ENCODE results near the gene CLCA4. TPM values are rescaled to one million over a fixed set of nuclear protein-coding genes. Genes with fewer than 3 reads are reported as not detected.
"Not testable (repeated sequence)": the region's sequence is repeated elsewhere in the genome, so short reads cannot be mapped to it uniquely, and the experiment has no call there.

Gene CLCA4
- total and polyA plus RNA-seq, 3 experiments from 2014 or later = not detected

DNA sequence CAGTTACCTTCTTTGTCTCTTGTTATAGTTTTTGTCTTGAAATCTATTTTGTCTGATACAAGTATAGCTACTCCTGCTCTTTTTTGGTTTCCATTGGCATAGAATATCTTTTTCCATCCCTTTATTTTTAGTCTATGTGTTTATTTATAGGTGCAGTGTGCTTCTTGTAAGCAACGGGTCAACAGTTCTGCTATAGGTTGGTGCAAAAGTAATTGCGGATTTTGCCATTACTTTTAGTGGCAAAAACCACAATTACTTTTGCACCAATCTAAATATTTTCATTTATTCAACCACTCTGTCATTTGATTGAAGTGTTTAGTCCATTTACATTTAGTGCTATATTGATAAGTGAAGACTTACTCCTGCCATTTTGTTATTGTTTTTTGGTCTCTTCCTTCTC lies 59.2 kb downstream of the CLCA4 start:
- POLR2A ChIA-PET; H3K27me3 ChIP-seq (ENCODE audit: insufficient read depth, low read length, poor library complexity, severe bottlenecking); H3K36me3 ChIP-seq (ENCODE audit: insufficient read depth, low read length); H3K27ac ChIP-seq (ENCODE audit: low read depth, low read length); DNase-seq; H3K4me1 ChIP-seq (ENCODE audit: insufficient read depth, low read length); H3K4me1 Mint-ChIP-seq; H3K9me3 ChIP-seq (ENCODE audit: low read length); H3K36me3 Mint-ChIP-seq; H3K27ac Mint-ChIP-seq; CTCF ChIA-PET; H3K4me3 Mint-ChIP-seq; H3K4me3 ChIP-seq (ENCODE audit: low read length): not testable (repeated sequence)
- Mint-ChIP-seq H3K27me3 (peaks cover 9 to 17% of the 10 kb centered on the region in 2 donors), H3K9me3 (peaks cover 2 to 17% (median 8%) of the 10 kb centered on the region in 5 donors)

- Histone ChIP-seq H3K4me1 (ENCODE audit: insufficient read depth, low read length) (peaks cover 6% of the 10 kb centered on the region), H3K4me3 (ENCODE audit: low read length) (no peak overlapping the region), H3K27ac (ENCODE audit: low read depth, low read length) (no peak overlapping the region), H3K9me3 (ENCODE audit: low read length) (no peaks in the 10 kb centered on the region), H3K27me3 (ENCODE audit: insufficient read depth, low read length, poor library complexity, severe bottlenecking) (no peaks in the 10 kb centered on the region), H3K36me3 (ENCODE audit: insufficient read depth, low read length) (no peaks in the 10 kb centered on the region)
- ChIA-PET CTCF (no interaction called here), POLR2A (no interaction called here)
- peaks cover 5 to 9% (median 7%) of the 10 kb centered on the region in 3 donors for H3K4me1 Mint-ChIP-seq
- peaks cover 9 to 12% of the 10 kb centered on the region in 2 donors for H3K27me3 Mint-ChIP-seq
- no peak overlapping the region for H3K4me3 Mint-ChIP-seq
- DNase-seq = no peak
- H3K36me3 Mint-ChIP-seq = peaks cover 0 to 18% (median 0%) of the 10 kb centered on the region in 3 donors
- H3K27ac Mint-ChIP-seq = peak overlapping the region in 1 of 8 donors; percentile 35
- peaks cover 7 to 32% (median 17%) of the 10 kb centered on the region in 5 donors for H3K9me3 Mint-ChIP-seq
Measured at GRCh38 chr1:86616433-86616832, 69.6 kb downstream of the CLCA4 start.

DNA sequence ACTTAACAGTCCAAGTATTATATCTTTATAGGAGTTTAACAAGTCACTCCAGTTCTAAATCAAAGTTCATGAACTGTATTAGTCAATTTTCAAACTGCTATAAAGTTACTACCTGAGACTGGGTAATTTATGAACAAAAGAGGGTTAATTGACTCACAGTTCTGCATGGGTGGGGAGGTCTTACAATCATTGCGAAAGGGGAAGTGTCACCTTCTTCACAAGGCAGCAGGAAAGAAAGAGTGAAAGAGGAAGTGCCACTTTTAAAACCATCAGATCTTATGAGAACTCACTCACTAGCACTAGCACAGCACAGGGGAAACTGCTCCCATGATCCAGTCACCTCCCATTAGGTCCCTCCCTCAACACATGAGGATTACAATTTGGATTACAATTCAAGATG lies 70.0 kb downstream of the CLCA4 start:
- H3K9me3 Mint-ChIP-seq = peaks cover 7 to 30% (median 17%) of the 10 kb centered on the region in 5 donors
- Histone ChIP-seq H3K4me3 (ENCODE audit: low read length) (no peak overlapping the region), H3K27ac (ENCODE audit: low read depth, low read length) (no peak overlapping the region), H3K27me3 (ENCODE audit: insufficient read depth, low read length, poor library complexity, severe bottlenecking) (no peaks in the 10 kb centered on the region), H3K4me1 (ENCODE audit: insufficient read depth, low read length) (peaks cover 6% of the 10 kb centered on the region), H3K9me3 (ENCODE audit: low read length) (no peaks in the 10 kb centered on the region), H3K36me3 (ENCODE audit: insufficient read depth, low read length) (no peaks in the 10 kb centered on the region)
- peaks cover 5 to 9% (median 7%) of the 10 kb centered on the region in 3 donors for H3K4me1 Mint-ChIP-seq
- CTCF ChIA-PET = no interaction called here
- peak overlapping the region in 1 of 7 donors; percentile 1 for H3K4me3 Mint-ChIP-seq
- peaks cover 10 to 15% of the 10 kb centered on the region in 2 donors for H3K27me3 Mint-ChIP-seq
- H3K27ac Mint-ChIP-seq = peak overlapping the region in 6 of 8 donors; percentile 0 to 74 (median 12)
- POLR2A ChIA-PET = no interaction called here
- H3K36me3 Mint-ChIP-seq = peaks cover 0 to 14% (median 0%) of the 10 kb centered on the region in 3 donors
- DNase-seq = peak in 1 of 5 donors; percentile 7

GRCh38 chr1:86618358-86618757 lies 71.5 kb downstream of the CLCA4 start:
- H3K36me3 Mint-ChIP-seq = no peaks in the 10 kb centered on the region
- H3K4me1 ChIP-seq (ENCODE audit: insufficient read depth, low read length) = peaks cover 6% of the 10 kb centered on the region
- no peak overlapping the region for H3K27ac ChIP-seq (ENCODE audit: low read depth, low read length)
- no peaks in the 10 kb centered on the region for H3K36me3 ChIP-seq (ENCODE audit: insufficient read depth, low read length)
- no peak overlapping the region for H3K4me3 ChIP-seq (ENCODE audit: low read length)
- H3K4me3 Mint-ChIP-seq = no peak overlapping the region
- H3K27ac Mint-ChIP-seq = no peak overlapping the region
- ChIA-PET POLR2A (no interaction called here), CTCF (no interaction called here)
- no peak for DNase-seq
- H3K27me3 ChIP-seq (ENCODE audit: insufficient read depth, low read length, poor library complexity, severe bottlenecking) = no peaks in the 10 kb centered on the region
- peaks cover 5 to 9% (median 7%) of the 10 kb centered on the region in 3 donors for H3K4me1 Mint-ChIP-seq
- H3K9me3 ChIP-seq (ENCODE audit: low read length) = no peaks in the 10 kb centered on the region
- H3K27me3 Mint-ChIP-seq = peaks cover 10 to 15% of the 10 kb centered on the region in 2 donors
- H3K9me3 Mint-ChIP-seq = peaks cover 0 to 16% (median 10%) of the 10 kb centered on the region in 5 donors

DNA sequence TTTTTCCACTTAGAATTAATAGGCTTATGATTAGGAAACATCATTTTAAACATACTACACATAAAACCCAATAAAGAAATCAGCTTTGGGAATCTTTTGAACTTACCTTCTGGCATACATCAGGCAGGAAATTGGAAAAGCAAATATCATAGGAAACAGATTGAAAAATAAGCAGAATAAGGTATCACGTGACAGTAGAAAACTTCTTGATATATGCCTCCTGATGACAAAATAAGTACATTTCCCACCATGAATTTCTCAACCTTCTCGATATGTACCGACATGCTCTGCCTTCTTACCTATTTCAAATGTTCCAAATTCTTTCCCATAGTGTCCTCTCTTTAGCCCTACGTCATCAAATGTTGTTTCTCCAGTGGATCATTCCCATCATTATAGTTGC lies 72.4 kb downstream of the CLCA4 start:
- Histone ChIP-seq H3K4me1 (ENCODE audit: insufficient read depth, low read length) (peaks cover 6% of the 10 kb centered on the region), H3K36me3 (ENCODE audit: insufficient read depth, low read length) (no peaks in the 10 kb centered on the region), H3K4me3 (ENCODE audit: low read length) (no peak overlapping the region), H3K27ac (ENCODE audit: low read depth, low read length) (no peak overlapping the region), H3K27me3 (ENCODE audit: insufficient read depth, low read length, poor library complexity, severe bottlenecking) (no peaks in the 10 kb centered on the region), H3K9me3 (ENCODE audit: low read length) (no peaks in the 10 kb centered on the region)
- Mint-ChIP-seq H3K27me3 (peaks cover 10 to 19% of the 10 kb centered on the region in 2 donors), H3K27ac (no peak overlapping the region), H3K36me3 (no peaks in the 10 kb centered on the region), H3K4me1 (peaks cover 5 to 9% (median 7%) of the 10 kb centered on the region in 3 donors), H3K4me3 (no peak overlapping the region), H3K9me3 (peaks cover 0 to 9% (median 6%) of the 10 kb centered on the region in 5 donors)
- ChIA-PET POLR2A (no interaction called here), CTCF (no interaction called here)
- no peak for DNase-seq

DNA sequence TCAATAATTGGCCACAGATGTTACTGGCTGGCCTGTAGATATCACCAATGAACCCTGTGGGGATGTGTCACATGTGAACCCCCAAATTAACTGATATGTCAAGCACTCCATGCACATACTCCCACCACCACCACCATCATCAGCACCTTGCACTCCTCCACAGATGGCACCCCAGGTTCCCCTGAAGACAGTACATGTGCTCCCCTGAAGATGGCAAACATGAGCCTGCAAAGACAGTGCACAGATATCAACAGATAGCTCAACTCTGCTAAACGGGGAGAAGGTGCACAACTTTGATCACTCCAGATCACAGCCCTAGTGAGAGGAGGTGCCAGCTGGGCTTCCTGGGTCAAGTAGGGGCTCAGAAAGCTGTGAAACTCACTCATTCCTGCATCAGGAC lies 74.4 kb downstream of the CLCA4 start:
- no peaks in the 10 kb centered on the region for H3K27me3 ChIP-seq (ENCODE audit: insufficient read depth, low read length, poor library complexity, severe bottlenecking)
- H3K9me3 Mint-ChIP-seq = peaks cover 0 to 4% (median 1%) of the 10 kb centered on the region in 5 donors
- POLR2A ChIA-PET = interaction anchor here (0.6 kb wide), 1 partner anchor 82 kb away, joined by 3 read pairs; no protein-coding TSS in a partner anchor
- no peak overlapping the region for H3K4me3 ChIP-seq (ENCODE audit: low read length)
- no peaks in the 10 kb centered on the region for H3K9me3 ChIP-seq (ENCODE audit: low read length)
- no peaks in the 10 kb centered on the region for H3K36me3 ChIP-seq (ENCODE audit: insufficient read depth, low read length)
- peaks cover 10 to 19% of the 10 kb centered on the region in 2 donors for H3K27me3 Mint-ChIP-seq
- CTCF ChIA-PET = no interaction called here
- DNase-seq = no peak
- H3K4me3 Mint-ChIP-seq = no peak overlapping the region
- H3K27ac Mint-ChIP-seq = no peak overlapping the region
- H3K27ac ChIP-seq (ENCODE audit: low read depth, low read length) = no peak overlapping the region
- H3K4me1 Mint-ChIP-seq = peaks cover 5 to 9% (median 7%) of the 10 kb centered on the region in 3 donors
- H3K36me3 Mint-ChIP-seq = no peaks in the 10 kb centered on the region
- H3K4me1 ChIP-seq (ENCODE audit: insufficient read depth, low read length) = peaks cover 6% of the 10 kb centered on the region

Other genes starting within 250 kb of the CLCA4 start
- gene ODF2L, start 150.8 kb upstream of the CLCA4 start, total RNA-seq = 10 to 100 TPM; 27.6 to 30.1 TPM
- 52.9 TPM for gene ODF2L, start 150.8 kb upstream of the CLCA4 start, polyA plus RNA-seq
- gene CLCA2, start 122.9 kb upstream of the CLCA4 start, total RNA-seq = not detected
- not detected for gene CLCA2, start 122.9 kb upstream of the CLCA4 start, polyA plus RNA-seq
- gene CLCA1, start 78.2 kb upstream of the CLCA4 start, total RNA-seq = not detected
- gene CLCA1, start 78.2 kb upstream of the CLCA4 start, polyA plus RNA-seq = not detected
- 10 to 100 TPM; 66.3 to 69.7 TPM for gene SH3GLB1, start 157.5 kb downstream of the CLCA4 start, total RNA-seq
- gene SH3GLB1, start 157.5 kb downstream of the CLCA4 start, polyA plus RNA-seq = 48.6 TPM

Data from CD8-positive, alpha-beta memory T cell (primary cell).